ENCODE measurements around the gene STX4.
A peak's percentile ranks its signal among the peaks of the same experiment; 100 is the strongest.

Gene STX4

DNA sequence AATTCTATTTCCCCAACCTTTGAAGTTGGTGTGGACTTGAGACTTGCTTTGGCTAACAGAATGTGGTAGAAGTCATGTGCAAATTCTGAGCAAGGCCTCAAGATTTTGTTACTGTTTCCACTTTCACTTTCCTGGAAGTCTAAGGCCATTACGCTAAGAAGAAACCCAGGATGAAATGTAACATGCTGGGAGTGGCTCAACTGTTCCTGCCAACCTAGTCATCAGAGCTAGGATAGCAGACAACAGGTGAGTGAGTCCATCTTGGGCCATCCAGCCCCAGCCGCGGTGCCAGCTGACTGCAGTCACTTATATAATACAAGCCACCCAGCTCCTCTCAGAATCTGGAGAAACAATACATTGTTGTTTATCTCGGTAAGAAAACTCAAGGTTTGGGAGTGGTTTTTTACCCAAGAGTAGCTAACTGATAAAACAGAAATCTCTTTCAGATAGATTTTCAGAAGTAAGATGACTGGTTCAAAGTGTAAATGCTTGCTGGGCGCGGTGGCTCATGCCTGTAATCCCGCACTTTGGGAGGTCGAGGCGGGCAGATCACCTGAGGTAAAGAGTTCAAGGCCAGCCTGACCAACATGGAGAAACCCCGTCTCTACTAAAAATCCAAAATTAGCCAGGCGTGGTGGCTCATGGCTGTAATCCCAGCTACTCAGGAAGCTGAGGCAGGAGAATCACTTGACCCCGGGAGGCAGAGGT, 10.7 kb upstream of the STX4 start:
- no peak for DNase-seq

DNA sequence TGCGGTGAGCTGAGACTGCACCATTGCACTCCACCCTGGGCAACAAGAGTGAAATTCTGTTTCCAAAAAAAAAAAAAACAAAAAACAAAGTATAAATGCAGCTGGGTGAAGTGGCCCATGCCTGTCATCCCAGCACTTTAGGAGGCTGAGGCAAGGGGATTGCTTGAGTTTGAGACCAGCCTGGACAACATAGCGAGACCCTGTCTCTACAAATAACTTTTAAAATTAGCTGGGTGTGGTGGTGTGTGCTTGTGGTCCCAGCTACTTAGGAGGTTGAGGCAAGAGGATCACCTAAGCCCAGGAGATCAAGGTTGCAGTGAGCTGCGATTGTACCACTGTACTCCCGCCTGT, 10.1 kb upstream of the STX4 start:
- DNase-seq = no peak

- DNase-seq = no peak
These were observed 9.6 kb upstream of the STX4 start for GRCh38 chr16:31023627-31024226.

DNA sequence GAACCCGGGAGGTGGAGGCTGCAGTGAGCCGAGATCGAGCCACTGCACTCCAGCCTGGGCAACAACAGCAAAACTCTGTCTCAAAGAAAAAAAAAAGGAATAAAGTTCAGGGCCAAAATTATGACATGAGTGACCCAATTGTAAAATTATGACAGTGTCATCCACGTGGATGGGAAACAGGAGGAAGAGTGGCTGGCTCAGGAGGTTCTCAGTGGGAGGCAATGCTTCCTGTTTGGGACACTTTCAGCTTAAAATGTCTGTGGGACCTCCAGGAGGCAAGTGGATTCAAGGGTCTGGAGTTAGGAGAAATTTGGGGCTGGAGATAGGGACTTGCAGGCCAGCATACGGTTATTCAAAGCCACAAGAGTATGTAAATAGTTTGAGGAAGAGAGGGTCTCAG, 8.0 kb upstream of the STX4 start:
- no peak for DNase-seq

- DNase-seq = no peak
These were observed 4.1 kb upstream of the STX4 start for GRCh38 chr16:31029272-31029671.

DNA sequence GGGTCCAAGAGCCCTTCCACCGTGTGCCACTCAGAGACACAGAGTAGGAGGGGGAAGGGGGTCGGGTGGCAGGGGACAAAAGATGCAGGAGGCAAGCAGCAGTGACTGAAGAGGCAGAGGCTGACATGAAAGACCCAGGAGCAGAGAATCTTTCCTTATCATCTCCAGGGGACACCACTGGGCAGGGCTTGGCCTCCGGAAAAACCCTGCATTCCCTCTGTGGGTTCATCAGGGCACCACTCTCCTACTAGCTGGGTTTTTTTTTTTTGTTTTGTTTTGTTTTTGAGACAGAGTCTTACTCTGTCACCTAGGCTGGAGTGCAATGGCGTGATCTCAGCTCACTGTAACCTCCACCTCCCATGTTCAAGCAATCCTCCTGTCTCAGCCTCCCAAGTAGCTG, 2.1 kb upstream of the STX4 start:
- no peak for DNase-seq

GRCh38 chr16:31033709-31034492, 543 bp downstream of the STX4 start:
- peak; percentile 39 for DNase-seq

GRCh38 chr16:31036691-31037090, 3.3 kb downstream of the STX4 start:
- no peak for DNase-seq

DNA sequence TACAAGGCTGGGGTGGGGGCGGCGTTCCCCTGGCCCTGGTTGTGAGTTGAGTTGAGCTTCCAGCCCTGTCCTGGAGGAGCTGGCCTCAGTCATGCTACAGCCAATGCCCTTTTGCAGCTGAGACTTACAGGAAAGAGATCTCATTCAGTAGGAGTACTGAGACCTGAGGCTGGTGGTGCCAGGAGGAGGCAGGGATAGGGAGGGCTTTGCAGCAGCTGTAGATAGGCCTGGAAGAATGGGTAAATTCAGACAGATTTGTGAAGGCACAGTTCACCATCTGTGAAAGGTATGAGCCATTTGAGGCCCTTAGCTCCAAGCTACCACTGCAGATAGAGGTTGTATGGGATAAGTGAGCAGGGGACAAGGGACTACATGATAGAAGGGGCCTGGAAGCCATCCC, 5.6 kb downstream of the STX4 start:
- DNase-seq = no peak

DNA sequence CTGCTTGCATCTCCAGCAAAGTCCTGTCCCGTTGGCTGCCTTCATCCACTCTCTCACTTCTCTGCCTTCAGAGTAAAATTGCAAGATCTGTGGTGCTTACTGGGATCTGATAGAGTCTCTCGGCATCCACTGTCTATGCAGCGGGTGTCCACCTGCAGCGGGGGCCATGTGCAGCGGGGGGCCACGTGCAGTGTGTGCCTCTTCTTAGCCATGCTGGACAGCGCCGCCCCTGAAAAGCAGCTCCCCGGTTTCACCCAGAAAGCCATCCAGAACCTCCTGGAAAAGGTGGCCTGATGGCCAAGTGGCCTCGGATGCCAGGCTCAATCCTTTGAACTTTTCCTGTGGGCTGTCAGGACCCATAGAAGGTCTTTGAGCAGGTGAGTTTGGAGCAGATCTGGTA, 9.5 kb downstream of the STX4 start:
- no peak for DNase-seq

- no peak for DNase-seq
These were observed 10.0 kb downstream of the STX4 start for GRCh38 chr16:31043352-31043751.

DNA sequence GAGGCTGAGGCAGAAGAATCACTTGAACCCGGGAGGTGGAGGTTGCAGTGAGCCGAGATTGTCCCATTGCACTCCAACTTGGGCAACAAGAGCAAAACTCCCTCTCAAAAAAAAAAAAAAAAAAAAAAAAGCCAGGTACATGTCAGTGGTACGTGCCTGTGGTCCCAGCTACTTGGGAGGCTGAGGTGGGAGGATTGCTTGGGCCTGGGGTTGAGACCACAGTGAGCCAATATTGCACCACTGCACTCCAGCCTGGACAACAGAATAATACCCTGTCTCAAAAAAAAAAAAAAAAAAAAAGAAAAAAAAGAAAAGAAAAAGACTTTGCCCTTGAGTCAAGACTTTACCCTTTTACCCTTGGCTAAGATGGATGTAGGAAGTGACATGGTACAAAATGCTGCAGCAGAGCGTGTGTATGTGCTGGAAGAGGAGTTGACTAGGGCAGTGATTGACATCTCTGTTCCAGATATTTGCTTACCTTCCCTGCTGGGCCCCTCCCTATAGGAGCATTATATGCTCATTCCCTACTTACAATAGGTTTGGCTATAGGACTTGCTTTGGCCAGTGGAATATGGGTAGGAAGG, 10.6 kb downstream of the STX4 start:
- no peak for DNase-seq

DNA sequence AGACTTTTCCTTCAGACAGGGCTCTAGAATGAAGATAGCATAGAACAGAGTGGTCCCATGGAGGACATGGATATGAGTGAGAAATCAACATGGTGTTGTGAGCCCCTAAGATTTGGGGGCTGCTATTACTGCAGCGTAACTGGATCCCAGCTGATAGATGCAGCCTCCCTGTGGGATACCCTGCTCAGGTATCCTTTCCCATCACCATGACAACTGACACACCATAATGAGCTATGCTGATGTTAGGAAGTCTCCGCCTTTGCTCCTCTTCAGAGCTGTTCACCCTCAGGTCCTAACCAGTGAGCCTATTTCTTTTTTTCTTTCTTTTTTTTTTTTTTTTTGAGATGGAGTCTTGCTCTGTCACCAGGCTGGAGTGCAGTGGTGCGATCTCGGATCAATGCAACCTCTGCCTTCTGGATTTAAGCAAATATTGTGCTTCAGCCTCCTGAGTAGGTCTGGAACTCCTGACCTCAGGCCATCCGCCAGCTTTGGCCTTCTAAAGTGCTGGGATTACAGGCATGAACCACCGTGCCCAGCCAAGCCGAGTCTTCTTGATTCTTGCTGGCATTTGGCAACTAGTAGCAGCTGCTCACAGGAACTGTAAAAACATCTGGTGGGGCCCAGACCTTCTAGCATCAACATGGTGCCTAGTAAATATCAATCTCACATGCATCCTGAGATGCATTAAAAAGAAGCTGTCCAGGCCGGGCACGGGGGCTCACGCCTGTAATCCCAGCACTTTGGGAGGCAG, 17.1 kb downstream of the STX4 start:
- no peak for DNase-seq

DNA sequence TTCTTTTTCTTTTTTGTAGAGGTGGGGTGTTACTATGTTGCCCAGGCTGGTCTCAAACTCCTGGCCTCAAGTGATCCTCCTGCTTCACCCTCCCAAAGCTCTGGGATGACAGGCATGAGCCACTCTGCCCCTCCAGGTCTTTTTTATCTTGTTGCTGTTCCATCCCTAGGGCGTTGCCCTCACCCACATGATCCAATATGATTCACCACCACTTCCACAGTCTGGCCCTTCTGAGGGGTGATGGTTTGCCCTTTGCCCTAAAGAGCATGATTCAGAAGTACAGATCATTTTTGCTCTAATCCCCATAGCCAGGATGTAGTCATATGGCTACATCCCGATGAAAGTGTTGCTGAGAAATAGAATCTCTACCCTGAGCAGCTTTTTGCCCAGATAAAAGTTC, 18.8 kb downstream of the STX4 start:
- peak; percentile 92 for DNase-seq

DNA sequence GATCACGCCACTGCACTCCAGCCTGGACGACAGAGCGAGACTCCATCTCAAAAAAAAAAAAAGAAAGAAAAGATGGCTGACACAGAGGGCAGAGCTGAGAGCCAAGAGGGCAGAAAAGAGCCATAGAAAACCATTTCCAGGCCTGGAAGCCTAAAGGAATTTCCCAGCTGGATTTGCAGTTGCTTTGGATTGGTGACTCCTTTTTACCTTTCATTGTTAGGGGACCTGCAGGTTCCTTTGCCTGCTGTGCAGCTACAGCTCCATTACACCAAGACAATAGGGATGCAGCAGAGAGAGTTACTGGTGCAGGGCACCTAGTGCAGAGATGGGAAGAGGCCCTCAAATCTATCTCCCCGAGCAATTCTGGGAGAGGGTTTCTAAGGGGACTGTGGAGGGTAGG, 22.3 kb downstream of the STX4 start:
- no peak for DNase-seq

DNA sequence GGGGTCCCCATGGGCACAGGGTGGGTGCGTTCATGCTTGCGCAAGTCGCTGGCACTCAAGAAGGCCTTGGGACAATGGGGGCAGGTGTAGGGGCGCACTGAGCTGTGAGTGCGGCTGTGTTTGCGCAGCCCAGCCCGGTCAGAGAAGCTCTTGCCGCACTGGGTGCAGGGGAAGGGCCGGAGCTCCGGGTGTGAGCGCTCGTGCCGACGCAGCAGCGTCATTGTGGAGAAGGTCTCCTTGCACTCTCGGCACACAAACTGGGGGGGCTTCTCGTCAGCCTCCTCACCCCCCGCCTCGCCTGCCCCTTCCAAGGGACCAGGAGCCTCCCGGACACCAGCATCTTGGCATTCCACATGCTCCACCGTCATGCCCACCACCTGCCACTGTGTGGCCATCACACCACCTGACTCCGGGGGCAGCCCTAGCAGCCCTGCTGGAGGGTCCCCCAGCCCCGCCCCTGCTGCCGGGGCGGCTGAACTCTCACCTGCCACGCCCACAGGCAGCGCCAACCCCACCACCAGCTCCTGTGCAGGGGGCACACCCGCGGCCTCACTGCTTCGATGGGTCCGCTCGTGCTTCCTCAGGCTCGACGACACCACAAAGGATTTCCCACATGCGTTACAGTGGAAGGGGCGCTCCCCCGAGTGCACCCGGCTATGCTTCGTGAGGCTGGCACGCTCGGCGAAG, 27.9 kb downstream of the STX4 start:
- no peak for DNase-seq

- no peak for DNase-seq
These were observed 28.6 kb downstream of the STX4 start for GRCh38 chr16:31061813-31062440.

- no peak for DNase-seq
These were observed 30.1 kb downstream of the STX4 start for GRCh38 chr16:31063495-31063842.

GRCh38 chr16:31063843-31064611, 30.7 kb downstream of the STX4 start:
- DNase-seq = no peak

DNA sequence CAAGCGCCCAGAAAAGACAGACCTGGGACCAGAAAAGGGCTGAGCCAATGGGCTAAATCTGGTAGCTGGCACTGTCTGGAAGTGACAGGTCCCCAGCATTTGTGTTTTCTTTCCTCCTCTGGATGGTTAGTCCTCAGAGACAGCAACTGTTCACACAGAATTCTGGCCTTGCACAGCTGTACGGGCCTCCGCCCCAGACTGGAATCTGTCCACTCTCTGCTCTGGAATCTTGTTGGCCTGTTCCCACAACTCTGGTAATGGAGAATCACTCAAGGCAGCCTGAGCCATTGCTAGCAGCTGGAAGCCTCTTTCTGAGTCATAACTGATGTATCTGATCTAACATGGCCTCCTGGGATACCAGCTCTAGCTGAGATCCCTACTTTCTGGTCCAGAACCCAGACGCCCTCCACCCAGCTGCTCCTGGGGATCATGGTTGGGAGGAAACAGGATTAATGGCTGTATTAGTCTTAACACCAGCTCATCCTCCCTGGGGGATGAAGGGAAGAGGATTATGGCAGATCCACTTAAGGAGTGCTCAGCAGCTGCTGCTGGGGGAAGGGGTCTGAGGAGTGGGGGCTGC, 31.6 kb downstream of the STX4 start:
- peak; percentile 35 for DNase-seq

DNA sequence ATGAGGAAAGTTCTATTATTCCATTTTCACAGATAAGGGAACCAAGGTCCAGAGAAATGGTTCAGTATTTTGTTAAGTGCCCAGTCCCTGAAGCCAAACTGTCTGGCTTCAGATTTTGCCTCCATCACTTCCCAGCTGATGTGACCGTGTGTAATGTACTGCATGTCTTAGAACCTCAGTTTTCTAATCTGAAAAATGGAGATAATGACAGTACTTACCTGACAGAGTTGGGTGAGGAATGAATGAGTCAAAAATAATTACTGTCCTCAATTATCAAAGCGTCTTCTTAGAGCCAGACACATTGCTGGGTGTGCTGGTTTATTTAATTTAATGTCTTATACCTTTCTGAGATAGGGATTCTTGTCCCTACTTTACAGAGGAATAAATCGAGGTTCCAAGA, 34.0 kb downstream of the STX4 start:
- no peak for DNase-seq

Measured in kidney glomerular epithelial cell (primary cell).